Activated CD4-positive, alpha-beta T cell treated with anti-CD3 and anti-CD28 coated beads, Interleukin-2, Interleukin-6, amounts not matched to agents 100 ng/mL and 50 ng/mL, durations not matched to agents 16 hours and 8 hours (primary cell): ENCODE data around the gene EPB41L1.

Source experiments
- DNase-seq: peaks from one replicate; pipeline ENCODE4 v3.0.0-alpha.2; 2020

EPB41L1 gene

GRCh38 chr20:36154700-36155628 lies at the start of gene EPB41L1:
Gene EPB41L1 (plus strand): TSS chr20:36154740. CDS start chr20:36173778, 19,038 bp downstream.
- no peak for DNase-seq

GRCh38 chr20:36104856-36105255 lies 49.7 kb upstream of the EPB41L1 start:
- DNase-seq = no peak

- no peak for DNase-seq
These were observed 48.8 kb upstream of the EPB41L1 start for GRCh38 chr20:36105711-36106226.

- no peak for DNase-seq
These were observed 47.9 kb upstream of the EPB41L1 start for GRCh38 chr20:36106606-36107005.

GRCh38 chr20:36107881-36108280 lies 46.7 kb upstream of the EPB41L1 start:
- no peak for DNase-seq

- DNase-seq = no peak
These were observed 45.1 kb upstream of the EPB41L1 start for GRCh38 chr20:36109251-36109947.

- DNase-seq = no peak
These were observed 43.5 kb upstream of the EPB41L1 start for GRCh38 chr20:36110994-36111393.

- DNase-seq = no peak
These were observed 42.4 kb upstream of the EPB41L1 start for GRCh38 chr20:36112112-36112511.

GRCh38 chr20:36113036-36113435 lies 41.5 kb upstream of the EPB41L1 start:
- no peak for DNase-seq

GRCh38 chr20:36113566-36114250 lies 40.8 kb upstream of the EPB41L1 start:
- DNase-seq = no peak

- DNase-seq = no peak
These were observed 39.8 kb upstream of the EPB41L1 start for GRCh38 chr20:36114707-36115106.

- DNase-seq = no peak
These were observed 38.6 kb upstream of the EPB41L1 start for GRCh38 chr20:36115925-36116324.

- DNase-seq = no peak
These were observed 37.6 kb upstream of the EPB41L1 start for GRCh38 chr20:36116807-36117441.

- DNase-seq = no peak
These were observed 36.9 kb upstream of the EPB41L1 start for GRCh38 chr20:36117638-36118037.

- no peak for DNase-seq
These were observed 36.2 kb upstream of the EPB41L1 start for GRCh38 chr20:36118371-36118770.

- no peak for DNase-seq
These were observed 35.0 kb upstream of the EPB41L1 start for GRCh38 chr20:36119537-36119936.

- no peak for DNase-seq
These were observed 34.3 kb upstream of the EPB41L1 start for GRCh38 chr20:36120241-36120640.

- DNase-seq = no peak
These were observed 33.5 kb upstream of the EPB41L1 start for GRCh38 chr20:36120991-36121390.

- no peak for DNase-seq
These were observed 32.3 kb upstream of the EPB41L1 start for GRCh38 chr20:36121981-36122930.

GRCh38 chr20:36122931-36123288 lies 31.6 kb upstream of the EPB41L1 start:
- no peak for DNase-seq

GRCh38 chr20:36125097-36125496 lies 29.4 kb upstream of the EPB41L1 start:
- DNase-seq = no peak
